SK-N-SH (cell line): Measurements from ENCODE around the gene SLC5A4. TPM values are rescaled to one million over a fixed set of nuclear protein-coding genes. Genes with fewer than 3 reads are reported as not detected.
A peak's percentile ranks its signal among the peaks of the same experiment; 100 is the strongest.

Experiments used
- CTCF ChIA-PET: fragments of 300-600, 350-600 bp; formaldehyde crosslinking; extraction: SDS; loops from one replicate; lab custom pipeline; 2021; lab: Yijun Ruan, JAX
- POLR2A ChIA-PET: fragments of 350-600 bp; sonication (Branson Sonifier 250); formaldehyde crosslinking; extraction: SDS; loops from one replicate; lab custom pipeline; 2020; ENCODE audit warnings: antibody characterized with exemption, inconsistent platforms; lab: Yijun Ruan, JAX
- DNase-seq: peaks from one replicate; pipeline ENCODE4 v3.0.0; 2012
- H2AFZ ChIP-seq: fragments of 200-600 bp; sonication (generic); 2 replicates; pipeline ENCODE4 v1.8.1; 2016; ENCODE audit warnings: antibody characterized with exemption, mild to moderate bottlenecking, low read depth
- H3F3A ChIP-seq: fragments of 200-600 bp; sonication (generic); replicated peaks from 2 replicates; pipeline ENCODE3; 2016; ENCODE audit warnings: antibody characterized with exemption, mild to moderate bottlenecking; ENCODE audit not compliant: insufficient read depth
- H3K27ac ChIP-seq, 2 experiments: fragments of 200-500 bp in 1 of 2; fragments of 200-600 bp in 1 of 2; sonication (Bioruptor generic) in 1 of 2; sonication (generic), shearing (Covaris generic) in 1 of 2; 2 replicates each; pipeline versions ENCODE4 v1.5.1 to v1.6.1; 2014 to 2016; ENCODE audit warnings: low read depth in 2 of 2, inconsistent platforms in 1 of 2, low read length in 1 of 2, mild to moderate bottlenecking in 1 of 2, mixed read lengths in 1 of 2
- H3K27me3 ChIP-seq: fragments of 200-600 bp; sonication (generic), shearing (Covaris generic); 2 replicates; pipeline ENCODE4 v1.6.1; 2016; ENCODE audit warnings: mixed run types; ENCODE audit not compliant: insufficient read depth
- H3K36me3 ChIP-seq, 2 experiments: fragments of 200-500 bp in 1 of 2; fragments of 200-600 bp in 1 of 2; sonication (Bioruptor generic) in 1 of 2; sonication (generic) in 1 of 2; replicated peaks in 1 of 2; 2 replicates each; pipeline versions ENCODE3 to v1.5.1; 2014 to 2016; ENCODE audit warnings: low read length in 1 of 2, mild to moderate bottlenecking in 1 of 2; ENCODE audit not compliant: insufficient read depth in 2 of 2, control insufficient read depth in 1 of 2
- H3K4me1 ChIP-seq, 2 experiments: fragments of 200-500 bp in 1 of 2; fragments of 200-600 bp in 1 of 2; sonication (Bioruptor generic) in 1 of 2; sonication (generic), shearing (Covaris generic) in 1 of 2; 2 replicates each; pipeline versions ENCODE4 v1.5.1 to v1.6.1; 2014 to 2016; ENCODE audit warnings: low read depth in 1 of 2, low read length in 1 of 2, mixed run types in 1 of 2; ENCODE audit not compliant: insufficient read depth in 2 of 2, control insufficient read depth in 1 of 2
- H3K4me2 ChIP-seq: fragments of 200-600 bp; sonication (generic), shearing (Covaris generic); 2 replicates; pipeline ENCODE4 v1.6.1; 2017; ENCODE audit warnings: mixed run types
- H3K4me3 ChIP-seq, 2 experiments: fragments of 200-500 bp in 1 of 2; fragments of 200-600 bp in 1 of 2; sonication (Bioruptor generic) in 1 of 2; sonication (generic), shearing (Covaris generic) in 1 of 2; 2 replicates each; pipeline versions ENCODE4 v1.5.1 to v1.8.1; 2014 to 2016; ENCODE audit warnings: low read depth in 2 of 2, inconsistent platforms in 1 of 2, low read length in 1 of 2, mild to moderate bottlenecking in 1 of 2, mixed read lengths in 1 of 2, moderate library complexity in 1 of 2
- H3K79me2 ChIP-seq: fragments of 200-600 bp; sonication (generic); 2 replicates; pipeline ENCODE4 v1.8.1; 2017; ENCODE audit warnings: mild to moderate bottlenecking; ENCODE audit not compliant: insufficient read depth
- H3K9ac ChIP-seq: fragments of 200-600 bp; sonication (generic); 2 replicates; pipeline ENCODE4 v1.6.1; 2017; ENCODE audit warnings: mixed run types
- H3K9me2 ChIP-seq: fragments of 200-600 bp; sonication (generic); 2 replicates; pipeline ENCODE4 v1.6.1; 2017; ENCODE audit warnings: mixed run types
- H3K9me3 ChIP-seq: fragments of 200-600 bp; sonication (generic); 2 replicates; pipeline ENCODE4 v1.6.1; 2017; ENCODE audit warnings: mixed run types, mild to moderate bottlenecking, moderate library complexity
- H4K20me1 ChIP-seq: fragments of 200-600 bp; sonication (generic); 2 replicates; pipeline ENCODE4 v1.6.1; 2017; ENCODE audit warnings: mild to moderate bottlenecking, mixed run types; ENCODE audit not compliant: insufficient read depth
- CTCF ChIP-seq: fragments of 200-600 bp; sonication (generic); IDR thresholded peaks from 2 replicates; pipeline ENCODE4 v1.6.1; 2017; ENCODE audit warnings: antibody characterized with exemption, mild to moderate bottlenecking, moderate library complexity
- FOSL2 ChIP-seq: IDR thresholded peaks from 2 replicates; pipeline ENCODE4 v1.4.0; 2012; ENCODE audit warnings: low read depth, mild to moderate bottlenecking, moderate library complexity, borderline replicate concordance
- GABPA ChIP-seq: IDR thresholded peaks from 2 replicates; pipeline ENCODE4 v1.4.0; 2012; ENCODE audit warnings: low read depth, mild to moderate bottlenecking
- IRF3 ChIP-seq: fragments of 150-350 bp; IDR thresholded peaks from 2 replicates; pipeline ENCODE4 v1.6.1; 2016; ENCODE audit warnings: mild to moderate bottlenecking, low read depth, low read length
- MAX ChIP-seq: IDR thresholded peaks from 2 replicates; pipeline ENCODE4 v1.4.0; 2012; ENCODE audit warnings: low read depth
- MXI1 ChIP-seq: IDR thresholded peaks from 2 replicates; pipeline ENCODE4 v1.6.1; 2012; ENCODE audit warnings: mild to moderate bottlenecking, low read depth, low read length, improper control_type of control experiment
- NRF1 ChIP-seq: IDR thresholded peaks from 2 replicates; pipeline ENCODE4 v1.6.1; 2012; ENCODE audit warnings: low read depth, mild to moderate bottlenecking, low read length
- PBX3 ChIP-seq: IDR thresholded peaks from 2 replicates; pipeline ENCODE4; 2012
- RCOR1 ChIP-seq: fragments of 150-350 bp; IDR thresholded peaks from 2 replicates; pipeline ENCODE4 v1.6.1; 2017; ENCODE audit warnings: antibody characterized with exemption, low read length
- REST ChIP-seq: IDR thresholded peaks from 2 replicates; pipeline ENCODE4 v1.6.1; 2012; ENCODE audit warnings: mild to moderate bottlenecking, low read depth, low read length, moderate library complexity
- ZBTB33 ChIP-seq: IDR thresholded peaks from 2 replicates; pipeline ENCODE4 v1.4.0; 2012; ENCODE audit warnings: low read depth, borderline replicate concordance
- WGBS: methylation state at CpG from one replicate; pipeline ENCODE4 v1.1.6; 2017; ENCODE audit warnings: low lambda C conversion rate; 5-methylcytosine and 5-hydroxymethylcytosine counted together
- polyA plus RNA-seq, 3 experiments: library from polyadenylated mRNA; depleted of rRNA; stranded (reverse); fragments of >200 nt; gene quantifications; 2 replicates each; pipeline ENCODE4 v1.2.3, GENCODE V29; 2012

The SLC5A4 gene
- polyA plus RNA-seq, 1 of the 3 experiments (the other 2 are of a cell fraction): 0.15 TPM

GRCh38 chr22:32205974-32206773 is 49.0 kb downstream of the SLC5A4 start (continued):
- no peak; the same call in 1 of the 2 replicates for TF ChIP-seq CTCF
- no peak for TF ChIP-seq IRF3
- TF ChIP-seq PBX3: no peak
- TF ChIP-seq GABPA: no peak
- TF ChIP-seq RCOR1: no peak

- Histone ChIP-seq H3K4me2 (peak within 1 kb of the TSS; percentile 99), H3K4me1 (peaks cover 0 to 38% of the 10 kb centered on the region in 2 experiments; a peak in 1 of 4 replicates), H3K27ac (no peak within 1 kb of the TSS), H3K79me2 (no peaks in the 10 kb centered on the region), H3K4me3 (peak within 1 kb of the TSS; percentile 58 to 71), H3K9me3 (no peaks in the 10 kb centered on the region), H3K9me2 (no peaks in the 10 kb centered on the region), H2AFZ (peak within 1 kb of the TSS; percentile 96), H3K27me3 (peaks cover 18% of the 10 kb centered on the region; the same call in 1 of the 2 replicates), H3F3A (peaks cover 4% of the 10 kb centered on the region), H4K20me1 (no peaks in the 10 kb centered on the region), H3K9ac (no peak within 1 kb of the TSS), H3K36me3 (no peaks in the 10 kb centered on the region)
- POLR2A ChIA-PET: interaction anchor here (0.6 kb wide), 1 partner anchor 30 kb away, joined by 9 read pairs; no protein-coding TSS in a partner anchor
- CTCF ChIA-PET: interaction anchor here (0.6 to 2.7 kb wide), 14 partner anchors 8 to 283 kb away, joined by 3 to 12 read pairs (median 4); no protein-coding TSS in a partner anchor
- 6% methylated on average over 15 of the region's 41 CpGs for WGBS
- DNase-seq: peak; percentile 85
- TF ChIP-seq PBX3 (no peak), MXI1 (peak; percentile 59; the same call in 1 of the 2 replicates), MAX (peak; percentile 57; the same call in 1 of the 2 replicates), ZBTB33 (no peak), NRF1 (peak; percentile 83), CTCF (peak; percentile 32), REST (no peak), FOSL2 (no peak)
Measured at GRCh38 chr22:32204856-32205722, 50.1 kb downstream of the SLC5A4 start, which contains the start of gene RFPL2. RFPL2 (minus strand) TSS chr22:32205073; CDS start chr22:32202451, 2,622 bp downstream.
